Pancreas (tissue), 10 donors: Measurements from ENCODE around the gene ZBTB7A. TPM values are rescaled to one million over a fixed set of nuclear protein-coding genes. Genes with fewer than 3 reads are reported as not detected.

Source experiments
- ATAC-seq, 4 donors: fragments of 200-7000 bp; cut with Tn5 transposase; one replicate each; pipeline versions ENCODE4 v1.8.0 to v1.9.1; 2020; ENCODE audit warnings: mild to moderate bottlenecking in 4 of 4, moderate library complexity in 4 of 4
- DNase-seq, 6 donors: peaks; one replicate each; pipeline ENCODE4 v3.0.0-alpha.2; 2020
- FAIRE-seq: peaks from 2 replicates; lab custom pipeline; 2012; peaks lifted over from hg19 to GRCh38; lab: Jason Lieb, UNC
- H3K27ac ChIP-seq, 4 donors: fragments of 200-600 bp; sonication (generic); 1 replicate in 3 of 4; 2 replicates in 1 of 4; pipeline versions ENCODE4 v1.5.0 to v1.8.0; 2020
- H3K27me3 ChIP-seq, 4 donors: fragments of 200-600 bp; one replicate each; pipeline ENCODE4 v1.8.0; 2021
- H3K36me3 ChIP-seq, 3 donors: fragments of 200-600 bp; sonication (generic) in 1 of 3; one replicate each; pipeline versions ENCODE4 v1.5.0 to v1.8.0; 2020 to 2021
- H3K4me1 ChIP-seq, 3 donors: fragments of 200-600 bp; one replicate each; pipeline ENCODE4 v1.8.0; 2021
- H3K4me3 ChIP-seq, 4 donors: fragments of 200-600 bp; sonication (generic) in 2 of 4; one replicate each; pipeline versions ENCODE4 v1.5.0 to v1.8.0; 2020 to 2021
- H3K9me3 ChIP-seq, 4 donors: fragments of 200-600 bp; one replicate each; pipeline ENCODE4 v1.8.0; 2021
- CTCF ChIP-seq, 4 donors: fragments of 200-600 bp; sonication (generic) in 3 of 4; IDR thresholded peaks; one replicate each; pipeline versions ENCODE4 v1.5.0 to v1.8.0; 2021; ENCODE audit warnings: antibody characterized with exemption in 4 of 4
- whole genome bisulfite sequencing, 2 donors: extraction: QIAGEN DNeasy Blood & Tissue Kit; methylation state at CpG; one replicate each; pipeline ENCODE4 v1.1.7; 2013; 5-methylcytosine and 5-hydroxymethylcytosine counted together
- intact Hi-C, 3 donors: fragments of 100-400 bp; cut with DNase I; formaldehyde crosslinking; loops; one replicate each; pipeline versions ENCODE4 v1.11.1 to v1.14.2; 2022
- polyA plus RNA-seq, 2 donors: library from polyadenylated mRNA; stranded (reverse); fragments of 200-250 nt; gene quantifications; one replicate each; pipeline ENCODE4 v1.2.3, GENCODE V29; 2013
- total RNA-seq, 6 donors: library from RNA; stranded (reverse); fragmentation: NEBNext Ultra II Directional in 4 of 6; extraction: Animal tissue kit (Norgen Biotek cat#: 25700) in 4 of 6; gene quantifications; one replicate each; pipeline versions ENCODE4 v1.2.1 to v1.2.4, GENCODE V29; 2021 to 2023
- donor health status: healthy with polysubstance abuse.
- donor health status: DM: no; HTN: no; CAD: no; lungs with moderate emphysema.
- donor health status: DM: no; HTN: no; CAD: no.
- donor health status: control.
- donor health status: control.
- donor health status: Bipolar disorder and iron deficiency.
- donor health status: DM: yes; HTN: yes; CAD: no.
- donor health status: DM: no; HTN: no; CAD: no.
- donor health status: DM: no; HTN: no; CAD: no.
- donor health status: DM: yes; HTN: yes; CAD: no.

ZBTB7A gene
- total and polyA plus RNA-seq, 8 donors: 6.1 to 25.0 (median 13.2) TPM

- no peak overlapping the region for H3K27ac ChIP-seq
- H3K9me3 ChIP-seq: no peaks in the 10 kb centered on the region
- no peak for TF ChIP-seq CTCF (IDR thresholded peaks at IDR 0.05)
- ATAC-seq: no peak
- no peak for DNase-seq
- no peak overlapping the region for H3K4me3 ChIP-seq
- no peak for FAIRE-seq
- intact Hi-C loops: no loop called here
- peaks cover 10 to 14% (median 12%) of the 10 kb centered on the region in 3 donors for H3K4me1 ChIP-seq
- WGBS, 2 donors: 91 to 92% methylated on average over 32 of the region's 32 CpGs
- H3K36me3 ChIP-seq: no peaks in the 10 kb centered on the region
- H3K27me3 ChIP-seq: no peaks in the 10 kb centered on the region
Observed at GRCh38 chr19:4045597-4046361, 20.9 kb downstream of the ZBTB7A start.

- ATAC-seq (no peak), FAIRE-seq (no peak), DNase-seq (no peak)
- H3K4me3 ChIP-seq: no peak overlapping the region
- peaks cover 10 to 14% (median 12%) of the 10 kb centered on the region in 3 donors for H3K4me1 ChIP-seq
- 83 to 87% methylated on average over 19 to 21 of the region's 21 CpGs for WGBS, 2 donors
- no peaks in the 10 kb centered on the region for H3K9me3 ChIP-seq
- no peaks in the 10 kb centered on the region for H3K36me3 ChIP-seq
- H3K27ac ChIP-seq: no peak overlapping the region
- no peaks in the 10 kb centered on the region for H3K27me3 ChIP-seq
- no peak for TF ChIP-seq CTCF (IDR thresholded peaks at IDR 0.05)
- intact Hi-C loops: no loop called here
Observed at GRCh38 chr19:4044990-4045465, 21.7 kb downstream of the ZBTB7A start.

- no peak for FAIRE-seq
- Histone ChIP-seq H3K9me3 (no peaks in the 10 kb centered on the region), H3K4me1 (peaks cover 10 to 14% (median 12%) of the 10 kb centered on the region in 3 donors), H3K4me3 (no peak overlapping the region), H3K27ac (no peak overlapping the region), H3K27me3 (no peaks in the 10 kb centered on the region), H3K36me3 (no peaks in the 10 kb centered on the region)
- 84 to 86% methylated on average over 31 of the region's 31 CpGs for WGBS, 2 donors
- no peak for TF ChIP-seq CTCF (IDR thresholded peaks at IDR 0.05)
- ATAC-seq: no peak
- intact Hi-C loops: no loop called here
- DNase-seq: peak in 1 of 6 donors; percentile 31
Observed at GRCh38 chr19:4043966-4044715, 22.6 kb downstream of the ZBTB7A start.

- H3K27me3 ChIP-seq: no peaks in the 10 kb centered on the region
- FAIRE-seq (no peak), DNase-seq (peak in 1 of 6 donors; percentile 32), ATAC-seq (no peak)
- intact Hi-C loops: no loop called here
- peak overlapping the region in 1 of 4 donors; percentile 79 for H3K27ac ChIP-seq
- H3K4me1 ChIP-seq: peaks cover 10 to 14% (median 12%) of the 10 kb centered on the region in 3 donors
- no peak for TF ChIP-seq CTCF (IDR thresholded peaks at IDR 0.05)
- no peaks in the 10 kb centered on the region for H3K9me3 ChIP-seq
- no peak overlapping the region for H3K4me3 ChIP-seq
- H3K36me3 ChIP-seq: no peaks in the 10 kb centered on the region
- WGBS, 2 donors: 72 to 74% methylated on average over 11 of the region's 11 CpGs
Observed at GRCh38 chr19:4043401-4043800, 23.3 kb downstream of the ZBTB7A start.
